Measurements from ENCODE around the gene HTR5A. TPM values are rescaled to one million over a fixed set of nuclear protein-coding genes. Genes with fewer than 3 reads are reported as not detected.

The HTR5A gene
- total RNA-seq, 2 experiments from 2014 or later, result not detected

DNA sequence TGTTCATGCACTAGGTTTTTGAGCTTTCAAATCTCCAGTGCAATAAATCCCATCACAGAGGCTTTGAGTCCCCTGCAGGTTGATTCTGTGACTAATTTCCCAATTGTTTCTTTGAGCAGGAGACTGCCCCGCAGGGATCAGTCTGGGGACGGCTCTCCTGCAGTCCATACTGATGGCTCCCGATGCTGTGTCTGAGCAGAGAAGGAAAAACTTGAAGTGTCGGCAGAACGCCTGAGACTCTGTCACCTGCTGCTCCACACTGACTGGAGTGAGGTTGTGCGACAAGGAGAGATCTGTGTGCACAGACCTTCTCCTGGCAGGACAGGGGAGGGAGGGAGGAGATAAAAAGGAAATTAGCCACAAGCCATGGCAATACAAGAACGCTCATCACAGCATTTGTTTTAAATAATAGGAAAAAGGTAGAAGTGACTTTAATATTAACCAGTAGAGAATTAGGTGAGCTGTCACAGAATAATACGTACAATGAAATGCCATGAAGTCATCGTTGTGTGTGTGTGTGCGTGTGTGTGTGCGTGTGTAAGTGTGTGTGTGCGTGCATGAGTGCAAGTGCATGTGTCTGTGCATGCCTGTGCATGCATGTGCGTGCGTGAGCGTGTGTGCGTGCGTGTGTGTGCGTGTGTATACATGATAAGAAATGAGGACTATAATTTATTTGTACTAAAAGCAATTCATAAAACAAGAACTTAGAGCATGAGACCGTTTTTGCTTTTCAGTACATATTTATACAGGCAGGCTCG, 38.2 kb downstream of the HTR5A start:
- Mint-ChIP-seq H3K9me3 (no peaks in the 10 kb centered on the region), H3K4me3 (no peak overlapping the region), H3K4me1 (no peaks in the 10 kb centered on the region), H3K27me3 (peaks cover 10% of the 10 kb centered on the region), H3K36me3 (no peaks in the 10 kb centered on the region), H3K27ac (no peak overlapping the region)
- no peak for DNase-seq

DNA sequence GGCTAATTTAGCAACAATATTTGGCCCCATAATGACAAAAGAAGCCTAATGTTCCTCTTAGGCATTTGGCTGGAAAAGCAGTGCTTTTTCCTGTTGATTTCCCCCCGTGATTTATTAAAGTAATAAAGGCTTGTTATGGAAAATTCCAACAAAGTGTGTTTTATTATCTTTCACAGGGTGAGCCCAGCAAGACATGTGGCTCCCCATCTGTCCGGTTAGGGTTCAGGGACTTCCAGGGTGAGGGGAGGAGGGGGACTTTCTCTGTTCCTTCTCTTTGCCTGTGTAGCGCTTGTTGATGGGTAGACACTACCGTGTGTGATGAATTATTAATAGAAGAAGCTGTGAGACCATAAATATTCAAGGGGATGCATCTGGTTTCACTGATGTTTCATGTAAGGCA, 39.0 kb downstream of the HTR5A start:
- Mint-ChIP-seq H3K4me1 (no peaks in the 10 kb centered on the region), H3K4me3 (no peak overlapping the region), H3K27me3 (peaks cover 10% of the 10 kb centered on the region), H3K27ac (no peak overlapping the region), H3K9me3 (no peaks in the 10 kb centered on the region), H3K36me3 (no peaks in the 10 kb centered on the region)
- no peak for DNase-seq

DNA sequence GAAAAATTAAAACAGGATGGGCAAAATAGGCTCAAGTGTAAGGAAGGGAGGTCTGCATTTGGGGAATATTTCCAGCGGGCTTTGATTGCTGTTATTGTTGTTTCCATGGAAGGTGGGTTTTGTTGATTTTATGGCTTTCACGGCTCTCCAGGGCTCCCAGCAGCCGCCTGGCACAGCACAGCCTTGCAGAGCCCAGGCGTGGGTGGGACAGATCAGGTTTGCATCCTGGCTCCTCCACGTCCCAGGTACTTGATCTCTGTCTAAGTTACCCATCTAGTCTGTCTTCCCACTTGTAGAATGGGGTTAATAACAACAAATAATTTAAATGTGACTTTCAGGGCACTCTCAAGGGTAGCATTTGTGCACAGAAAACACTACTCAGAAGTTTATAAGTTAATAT, 45.2 kb downstream of the HTR5A start:
- Mint-ChIP-seq H3K4me3 (no peak overlapping the region), H3K9me3 (peaks cover 7% of the 10 kb centered on the region), H3K36me3 (no peaks in the 10 kb centered on the region), H3K27me3 (peaks cover 15% of the 10 kb centered on the region), H3K27ac (no peak overlapping the region), H3K4me1 (no peaks in the 10 kb centered on the region)
- DNase-seq, result no peak

DNA sequence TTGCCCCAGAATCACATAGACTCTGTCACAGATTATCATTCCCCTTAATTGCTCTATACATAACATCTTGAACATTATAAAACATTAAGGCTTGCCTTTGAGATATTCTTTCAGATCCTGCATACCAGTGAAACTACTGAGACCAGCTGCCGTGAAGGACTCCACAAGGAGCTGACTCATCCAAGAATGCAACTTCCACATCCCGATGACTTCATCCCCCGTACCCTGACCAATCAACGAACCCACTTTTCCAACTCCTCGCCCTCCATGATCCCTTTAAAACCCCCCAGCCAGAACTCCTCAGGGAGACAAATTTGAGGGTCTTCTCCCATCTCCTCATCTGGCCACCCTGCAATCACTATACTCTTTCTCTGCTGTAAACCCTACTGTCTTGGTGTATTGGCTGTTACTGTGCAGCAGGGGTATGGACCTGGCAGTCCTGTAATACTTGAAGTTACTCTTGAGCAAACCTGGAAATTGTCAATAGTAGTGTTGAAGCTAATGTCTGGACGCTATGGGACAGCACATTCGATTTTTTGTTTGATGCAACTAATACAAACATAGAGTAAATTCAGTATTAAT, 49.8 kb downstream of the HTR5A start:
- peaks cover 17% of the 10 kb centered on the region for H3K27me3 Mint-ChIP-seq
- no peaks in the 10 kb centered on the region for H3K4me1 Mint-ChIP-seq
- peak overlapping the region; percentile 42 for H3K27ac Mint-ChIP-seq
- no peak overlapping the region for H3K4me3 Mint-ChIP-seq
- no peak for DNase-seq
- no peaks in the 10 kb centered on the region for H3K36me3 Mint-ChIP-seq
- peaks cover 8% of the 10 kb centered on the region for H3K9me3 Mint-ChIP-seq

DNA sequence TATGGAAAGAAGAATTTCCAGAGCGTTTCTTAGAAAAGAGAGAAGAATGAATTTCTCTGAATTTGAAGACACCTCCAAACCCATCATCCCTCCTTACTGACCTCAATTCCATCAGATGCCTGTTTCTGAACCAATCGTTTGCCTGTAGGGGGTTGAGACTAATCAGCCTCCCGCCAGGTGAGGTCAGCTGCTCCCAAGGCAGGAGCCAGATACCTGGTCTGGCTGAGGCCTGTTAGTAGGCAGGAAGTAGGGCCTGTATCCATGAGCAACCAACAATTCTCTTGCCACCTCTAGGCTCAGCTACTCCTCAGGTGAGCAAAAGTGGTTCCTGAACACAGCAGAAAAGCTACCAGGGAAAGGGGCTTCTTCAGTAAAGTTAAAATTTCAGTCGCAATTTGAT, 50.3 kb downstream of the HTR5A start:
- Mint-ChIP-seq H3K4me3 (no peak overlapping the region), H3K9me3 (peaks cover 8% of the 10 kb centered on the region), H3K4me1 (no peaks in the 10 kb centered on the region), H3K36me3 (no peaks in the 10 kb centered on the region), H3K27ac (no peak overlapping the region), H3K27me3 (peaks cover 17% of the 10 kb centered on the region)
- no peak for DNase-seq

DNA sequence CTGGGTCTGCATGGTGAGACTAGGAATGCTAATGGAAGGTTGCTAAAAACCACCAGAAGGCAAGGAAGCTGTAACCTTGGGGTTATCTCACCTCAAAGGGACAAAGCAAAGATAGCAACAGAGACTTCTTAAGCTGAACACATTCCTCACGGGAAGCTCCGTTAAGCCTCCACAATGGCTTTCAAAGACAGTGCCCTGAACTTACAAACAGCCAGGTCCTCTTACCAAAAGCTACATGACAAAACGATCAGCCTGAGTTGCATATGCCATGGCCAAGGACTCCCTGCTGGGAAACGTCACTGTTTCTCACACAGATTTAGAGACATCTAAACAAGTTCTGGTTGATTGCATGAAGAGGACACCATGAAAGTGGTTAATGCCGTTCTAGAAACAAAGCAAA, 52.7 kb downstream of the HTR5A start:
- Mint-ChIP-seq H3K9me3 (peaks cover 7% of the 10 kb centered on the region), H3K36me3 (no peaks in the 10 kb centered on the region), H3K27me3 (peaks cover 14% of the 10 kb centered on the region), H3K4me3 (no peak overlapping the region), H3K4me1 (no peaks in the 10 kb centered on the region), H3K27ac (no peak overlapping the region)
- no peak for DNase-seq

DNA sequence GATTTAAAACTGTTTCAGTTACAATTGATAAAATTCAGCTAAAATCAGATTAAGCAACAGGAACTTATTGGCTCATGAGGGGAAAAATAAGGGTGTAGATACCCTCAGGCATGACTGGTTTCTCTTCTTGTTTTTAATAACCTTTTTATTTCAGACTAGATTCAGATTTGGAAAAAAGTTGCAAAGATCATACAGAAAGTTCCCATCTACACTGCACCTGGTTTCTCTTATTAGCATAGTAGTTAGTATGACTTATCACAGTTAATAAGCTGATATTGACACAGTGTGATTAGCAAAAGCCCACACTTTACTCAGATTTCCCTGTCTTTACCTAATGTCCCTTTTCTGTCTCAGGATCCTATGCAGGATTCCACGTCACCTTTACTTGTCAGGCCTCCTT, 53.3 kb downstream of the HTR5A start:
- H3K27ac Mint-ChIP-seq, result no peak overlapping the region
- H3K9me3 Mint-ChIP-seq, result peaks cover 7% of the 10 kb centered on the region
- H3K36me3 Mint-ChIP-seq, result no peaks in the 10 kb centered on the region
- peaks cover 12% of the 10 kb centered on the region for H3K27me3 Mint-ChIP-seq
- DNase-seq, result no peak
- no peaks in the 10 kb centered on the region for H3K4me1 Mint-ChIP-seq
- no peak overlapping the region for H3K4me3 Mint-ChIP-seq

DNA sequence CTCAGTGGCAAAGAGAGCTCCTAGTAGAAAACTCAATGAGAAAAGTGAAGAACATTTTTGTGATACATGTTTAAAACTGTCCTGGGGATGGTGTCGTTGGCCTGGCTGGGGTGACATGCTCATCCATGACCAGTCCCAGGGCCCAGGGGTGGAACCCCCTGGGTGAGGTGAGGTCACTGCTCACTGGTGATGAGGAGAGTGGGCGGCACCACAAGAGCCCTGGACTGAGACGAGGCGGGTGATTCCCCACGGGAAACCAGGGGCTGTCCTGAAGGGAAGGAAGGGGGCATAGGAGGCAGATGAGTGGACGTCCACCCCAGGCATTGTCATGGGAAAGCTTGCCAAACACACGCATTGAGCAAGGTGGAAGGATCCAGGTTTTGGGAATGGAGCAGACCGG, 54.6 kb downstream of the HTR5A start:
- H3K36me3 Mint-ChIP-seq, result no peaks in the 10 kb centered on the region
- H3K9me3 Mint-ChIP-seq, result peaks cover 6% of the 10 kb centered on the region
- H3K27ac Mint-ChIP-seq, result no peak overlapping the region
- peaks cover 11% of the 10 kb centered on the region for H3K27me3 Mint-ChIP-seq
- H3K4me1 Mint-ChIP-seq, result no peaks in the 10 kb centered on the region
- DNase-seq, result no peak
- H3K4me3 Mint-ChIP-seq, result no peak overlapping the region

DNA sequence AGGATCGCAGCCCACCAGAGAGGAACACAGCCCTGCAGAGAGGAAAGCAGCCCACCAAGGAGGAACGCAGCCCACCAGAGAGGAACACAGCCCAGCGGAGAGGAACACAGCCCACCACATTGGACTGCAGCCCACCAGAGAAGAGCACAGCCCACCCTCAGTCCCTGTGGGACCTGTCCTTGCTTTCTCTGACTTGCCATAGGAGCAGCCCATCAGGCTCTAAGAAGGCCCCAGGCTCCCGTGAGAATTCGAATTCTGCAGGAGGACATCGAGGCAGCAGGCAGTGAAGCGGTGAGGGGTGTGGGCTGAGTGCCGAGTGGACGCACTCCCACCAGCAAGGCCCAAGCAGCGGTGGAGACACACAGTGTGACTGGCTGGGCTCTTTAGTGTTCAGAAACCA, 59.1 kb downstream of the HTR5A start:
- no peak for DNase-seq
- H3K9me3 Mint-ChIP-seq, result no peaks in the 10 kb centered on the region
- H3K27me3 Mint-ChIP-seq, result peaks cover 3% of the 10 kb centered on the region
- H3K36me3 Mint-ChIP-seq, result no peaks in the 10 kb centered on the region
- H3K4me3 Mint-ChIP-seq, result no peak overlapping the region
- H3K4me1 Mint-ChIP-seq, result no peaks in the 10 kb centered on the region
- H3K27ac Mint-ChIP-seq, result no peak overlapping the region

DNA sequence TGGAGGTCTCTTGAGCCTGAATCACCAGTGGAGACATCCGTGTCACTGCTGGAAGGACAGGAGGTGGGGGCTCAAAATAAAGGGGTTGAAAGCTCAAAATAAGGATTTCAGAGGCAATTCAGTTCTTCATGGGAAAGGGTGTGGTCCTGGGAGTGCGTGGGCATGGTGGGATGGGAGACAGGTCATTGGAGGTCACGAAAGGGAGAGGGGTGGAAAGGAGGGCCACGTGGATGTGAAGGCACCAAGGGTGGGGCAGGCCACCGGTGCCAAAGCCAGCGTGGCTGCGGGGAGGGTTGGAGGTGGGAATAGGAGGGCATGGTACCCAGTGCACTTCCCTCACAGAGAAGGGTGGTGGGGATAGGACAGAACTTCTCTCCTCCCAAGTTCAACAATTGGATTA, 59.7 kb downstream of the HTR5A start:
- H3K27ac Mint-ChIP-seq, result no peak overlapping the region
- no peak for DNase-seq
- H3K9me3 Mint-ChIP-seq, result no peaks in the 10 kb centered on the region
- H3K27me3 Mint-ChIP-seq, result peaks cover 3% of the 10 kb centered on the region
- H3K36me3 Mint-ChIP-seq, result no peaks in the 10 kb centered on the region
- no peak overlapping the region for H3K4me3 Mint-ChIP-seq
- no peaks in the 10 kb centered on the region for H3K4me1 Mint-ChIP-seq

DNA sequence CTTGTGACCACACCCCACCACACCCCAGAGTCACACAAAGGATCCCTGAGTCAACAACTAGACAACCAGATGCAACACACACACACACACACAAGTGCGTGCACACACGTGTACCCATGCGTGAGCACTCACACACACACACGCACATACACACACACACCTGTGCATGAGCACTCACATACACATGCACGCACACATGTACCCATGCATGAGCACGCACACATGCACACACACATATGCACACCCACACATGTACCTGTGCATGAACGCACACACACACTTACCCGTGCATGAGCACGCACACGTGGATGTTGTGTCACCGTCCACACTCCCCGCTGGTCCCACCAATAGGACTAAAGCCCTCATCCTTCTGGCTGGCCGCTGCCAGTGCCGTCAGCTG, 60.4 kb downstream of the HTR5A start:
- DNase-seq, result no peak
- Mint-ChIP-seq H3K36me3 (no peaks in the 10 kb centered on the region), H3K4me1 (no peaks in the 10 kb centered on the region), H3K27me3 (peaks cover 3% of the 10 kb centered on the region), H3K9me3 (no peaks in the 10 kb centered on the region), H3K27ac (no peak overlapping the region), H3K4me3 (no peak overlapping the region)

DNA sequence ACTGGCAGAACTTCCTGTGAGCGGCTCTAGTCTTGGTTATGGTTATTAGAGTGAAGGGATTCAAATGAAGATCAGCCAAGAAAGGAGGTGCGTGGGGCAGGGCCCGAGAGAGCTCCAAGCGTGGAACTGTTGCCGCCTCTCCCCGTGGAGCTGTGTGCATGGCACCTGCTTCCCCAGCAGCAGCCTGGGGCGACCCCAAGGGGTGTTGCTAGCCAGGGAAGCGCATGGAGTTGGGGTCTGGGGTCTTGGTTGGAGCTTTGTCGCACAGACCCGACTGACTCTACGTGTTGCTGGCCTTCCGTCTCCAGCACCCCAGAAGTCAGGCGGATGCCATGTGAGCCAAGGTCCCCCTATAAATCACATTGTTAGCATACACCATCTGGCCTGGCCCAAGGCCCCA, 61.0 kb downstream of the HTR5A start:
- Mint-ChIP-seq H3K27ac (no peak overlapping the region), H3K4me3 (no peak overlapping the region), H3K27me3 (peaks cover 6% of the 10 kb centered on the region), H3K4me1 (no peaks in the 10 kb centered on the region), H3K9me3 (no peaks in the 10 kb centered on the region), H3K36me3 (no peaks in the 10 kb centered on the region)
- DNase-seq, result no peak

DNA sequence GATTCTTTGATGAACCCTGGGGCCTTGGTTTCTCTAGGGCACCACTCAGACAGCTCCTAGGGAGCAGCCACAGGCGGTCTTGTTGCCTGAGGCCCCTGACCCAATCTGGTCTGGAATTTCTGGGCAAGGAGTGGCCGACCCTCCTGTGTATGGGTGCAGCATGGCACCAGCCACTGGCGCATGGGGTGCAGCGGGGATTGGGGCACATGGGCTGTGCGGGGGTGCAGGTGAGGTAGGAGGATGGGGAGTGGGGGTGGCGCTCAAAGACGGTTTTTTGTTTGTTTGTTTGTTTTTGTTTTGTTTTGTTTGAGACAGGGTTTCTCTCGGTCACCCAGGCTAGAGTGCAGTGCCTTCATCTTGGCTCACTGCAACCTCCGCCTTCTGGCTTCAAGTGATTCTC, 62.3 kb downstream of the HTR5A start:
- Mint-ChIP-seq H3K27me3 (peaks cover 8% of the 10 kb centered on the region), H3K27ac (no peak overlapping the region), H3K36me3 (no peaks in the 10 kb centered on the region), H3K9me3 (no peaks in the 10 kb centered on the region), H3K4me3 (no peak overlapping the region), H3K4me1 (no peaks in the 10 kb centered on the region)
- no peak for DNase-seq

DNA sequence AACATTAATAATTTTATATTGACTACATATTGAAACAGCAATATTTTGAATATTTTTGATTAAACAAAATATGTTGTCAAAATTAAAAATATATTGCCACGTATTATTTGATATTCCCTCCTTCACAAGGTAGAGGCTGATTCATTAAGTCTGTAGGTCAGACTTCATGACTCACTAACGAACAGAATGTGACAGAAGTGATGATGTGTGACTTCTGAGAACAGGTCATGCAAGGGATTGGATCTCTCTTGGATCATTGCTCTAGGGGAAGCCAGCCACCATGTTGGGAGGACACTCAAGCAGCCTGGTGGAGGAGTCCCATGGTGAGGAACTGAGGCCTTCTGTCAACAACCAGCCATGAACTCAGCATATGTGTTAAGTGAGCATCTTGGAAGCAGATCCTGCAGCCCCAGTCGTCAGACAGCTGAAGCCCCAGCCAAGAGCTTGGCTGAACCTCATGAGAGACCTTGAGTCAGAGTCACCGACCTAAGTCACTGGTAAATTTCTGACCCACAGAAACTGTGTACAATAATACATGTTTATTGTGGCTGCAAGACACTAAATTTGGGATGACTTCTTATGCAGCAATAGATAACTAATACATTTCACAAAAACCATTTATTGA, 66.6 kb downstream of the HTR5A start:
- no peak overlapping the region for H3K4me3 Mint-ChIP-seq
- H3K4me1 Mint-ChIP-seq, result no peaks in the 10 kb centered on the region
- no peak for DNase-seq
- no peak overlapping the region for H3K27ac Mint-ChIP-seq
- peaks cover 22% of the 10 kb centered on the region for H3K27me3 Mint-ChIP-seq
- H3K9me3 Mint-ChIP-seq, result no peaks in the 10 kb centered on the region
- H3K36me3 Mint-ChIP-seq, result no peaks in the 10 kb centered on the region

Measured in activated naive CD8-positive, alpha-beta T cell treated with anti-CD3 and anti-CD28 coated beads for 36 hours (primary cell).